ENCODE results near the gene PPIL6.

PPIL6 gene

GRCh38 chr6:109454496-109455436 lies 14.3 kb upstream of the PPIL6 start:
- TF ChIP-seq ESRRG (CRISPR knock-in tag; IDR thresholded peaks at IDR 0.05) (no peak), CSRNP3 (CRISPR knock-in tag; IDR thresholded peaks at IDR 0.05) (no peak), POU6F1 (CRISPR knock-in tag; IDR thresholded peaks at IDR 0.05; ENCODE audit: borderline replicate concordance, low read depth) (no peak), ZNF8 (CRISPR knock-in tag; IDR thresholded peaks at IDR 0.05) (no peak), GLIS3 (CRISPR knock-in tag; IDR thresholded peaks at IDR 0.05) (no peak), PPARA (CRISPR knock-in tag; IDR thresholded peaks at IDR 0.05; ENCODE audit: borderline replicate concordance) (no peak), TSHZ2 (CRISPR knock-in tag; IDR thresholded peaks at IDR 0.05) (no peak)
- ATAC-seq, result peak; percentile 45

- no peak; the same call in 2 of the 3 replicates for ATAC-seq
- TF ChIP-seq ARNTL (CRISPR knock-in tag; IDR thresholded peaks at IDR 0.05; ENCODE audit: borderline replicate concordance, low read depth), result no peak
- no peak for TF ChIP-seq CSDC2 (CRISPR knock-in tag; IDR thresholded peaks at IDR 0.05)
- TF ChIP-seq ZFP3 (CRISPR knock-in tag; IDR thresholded peaks at IDR 0.05), result no peak
- TF ChIP-seq PATZ1 (CRISPR knock-in tag; IDR thresholded peaks at IDR 0.05; ENCODE audit: borderline replicate concordance), result no peak
- no peak for TF ChIP-seq POU6F1 (CRISPR knock-in tag; IDR thresholded peaks at IDR 0.05; ENCODE audit: borderline replicate concordance, low read depth)
- no peak for TF ChIP-seq RARB (CRISPR knock-in tag; IDR thresholded peaks at IDR 0.05)
- no peak for TF ChIP-seq PPARA (CRISPR knock-in tag; IDR thresholded peaks at IDR 0.05; ENCODE audit: borderline replicate concordance)
- TF ChIP-seq ESRRG (CRISPR knock-in tag; IDR thresholded peaks at IDR 0.05), result no peak
- no peak for TF ChIP-seq ZC3H10 (CRISPR knock-in tag; IDR thresholded peaks at IDR 0.05)
- TF ChIP-seq ZNF8 (CRISPR knock-in tag; IDR thresholded peaks at IDR 0.05), result no peak
- TF ChIP-seq BACH2 (CRISPR knock-in tag; IDR thresholded peaks at IDR 0.05; ENCODE audit: borderline replicate concordance), result no peak
- no peak for TF ChIP-seq ISL1 (CRISPR knock-in tag; IDR thresholded peaks at IDR 0.05)
- no peak for TF ChIP-seq TCF4 (CRISPR knock-in tag; IDR thresholded peaks at IDR 0.05; ENCODE audit: borderline replicate concordance)
- no peak for TF ChIP-seq TSHZ2 (CRISPR knock-in tag; IDR thresholded peaks at IDR 0.05)
- TF ChIP-seq GLIS3 (CRISPR knock-in tag; IDR thresholded peaks at IDR 0.05), result no peak
- no peak for TF ChIP-seq ZNF565 (CRISPR knock-in tag; conservative IDR thresholded peaks at IDR 0.05; ENCODE audit: low read depth)
- TF ChIP-seq ZFP30 (CRISPR knock-in tag; IDR thresholded peaks at IDR 0.05), result no peak
- no peak for TF ChIP-seq SNAI2 (CRISPR knock-in tag; IDR thresholded peaks at IDR 0.05)
- no peak for TF ChIP-seq ZNF70 (CRISPR knock-in tag; IDR thresholded peaks at IDR 0.05)
Measured at GRCh38 chr6:109453594-109454495, 13.4 kb upstream of the PPIL6 start.
